Activated naive CD4-positive, alpha-beta T cell treated with anti-CD3 and anti-CD28 coated beads, Interleukin-2, amount 50 U/mL, for 72 hours (primary cell): ENCODE measurements around the gene SLC39A13. TPM values are rescaled to one million over a fixed set of nuclear protein-coding genes. Genes with fewer than 3 reads are reported as not detected.
A peak's percentile ranks its signal among the peaks of the same experiment; 100 is the strongest.
"Not testable (repeated sequence)": the region's sequence is repeated elsewhere in the genome, so short reads cannot be mapped to it uniquely, and the experiment has no call there.

Source experiments
- ATAC-seq, 2 donors: fragments of 150-1000 bp; cut with Tn5 transposase; 2 replicates each; pipeline ENCODE4 v1.10.0; 2021; ENCODE audit warnings: mild to moderate bottlenecking in 2 of 2, moderate library complexity in 2 of 2
- DNase-seq, 2 donors: peaks; one replicate each; pipeline ENCODE4 v3.0.0; 2021 to 2022; ENCODE audit warnings: low spot score in 2 of 2
- H3K27ac Mint-ChIP-seq, 2 donors: one replicate each; pipeline ENCODE4 v1.8.0; 2022; ENCODE audit warnings: mild to moderate bottlenecking in 2 of 2, mixed read lengths in 2 of 2
- H3K36me3 Mint-ChIP-seq, 2 donors: one replicate each; pipeline ENCODE4 v1.8.0; 2022; ENCODE audit warnings: mixed read lengths in 2 of 2
- H3K9me3 Mint-ChIP-seq, 2 donors: one replicate each; pipeline ENCODE4 v1.8.0; 2022; ENCODE audit warnings: mixed read lengths in 2 of 2
- total RNA-seq, 2 donors: library from RNA; stranded (reverse); gene quantifications; one replicate each; pipeline ENCODE4 v1.2.3, GENCODE V29; 2022

The SLC39A13 gene
- total RNA-seq, 2 donors from 2014 or later = 11.9 to 15.2 TPM

GRCh38 chr11:47449541-47449940 lies 41.2 kb downstream of the SLC39A13 start:
- ATAC-seq (no peak), DNase-seq (no peak)
- Mint-ChIP-seq H3K27ac (no peak overlapping the region), H3K36me3 (no peaks in the 10 kb centered on the region), H3K9me3 (no peaks in the 10 kb centered on the region)

GRCh38 chr11:47451436-47451835 lies 43.0 kb downstream of the SLC39A13 start:
- no peak overlapping the region for H3K27ac Mint-ChIP-seq
- H3K36me3 Mint-ChIP-seq = no peaks in the 10 kb centered on the region
- no peaks in the 10 kb centered on the region for H3K9me3 Mint-ChIP-seq
- no peak for ATAC-seq
- no peak for DNase-seq

DNA sequence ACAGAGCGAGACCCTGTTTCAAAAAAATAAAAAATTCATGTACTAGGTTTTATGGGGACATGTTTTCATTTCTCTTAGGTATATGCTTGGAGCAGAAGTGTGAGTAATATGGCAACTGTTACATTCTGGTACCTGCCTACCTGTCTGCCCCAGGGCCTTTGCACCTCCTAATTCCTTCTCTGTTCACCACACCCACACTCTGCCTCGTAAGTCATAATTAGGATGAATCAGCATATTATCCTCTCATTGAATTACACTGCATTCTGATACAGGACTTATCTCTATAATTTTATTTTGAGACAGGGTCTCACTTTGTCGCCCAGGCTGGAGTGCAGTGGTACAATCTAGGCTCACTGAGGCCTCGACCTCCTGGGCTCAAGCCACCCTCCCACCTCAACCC lies 43.6 kb downstream of the SLC39A13 start:
- H3K9me3 Mint-ChIP-seq = no peaks in the 10 kb centered on the region
- no peak for ATAC-seq
- DNase-seq = no peak
- no peaks in the 10 kb centered on the region for H3K36me3 Mint-ChIP-seq
- H3K27ac Mint-ChIP-seq = no peak overlapping the region

- H3K27ac Mint-ChIP-seq = no peak overlapping the region
- no peaks in the 10 kb centered on the region for H3K36me3 Mint-ChIP-seq
- no peak for ATAC-seq
- DNase-seq = no peak
- H3K9me3 Mint-ChIP-seq = no peaks in the 10 kb centered on the region
Measured at GRCh38 chr11:47453365-47453764, 45.0 kb downstream of the SLC39A13 start.

DNA sequence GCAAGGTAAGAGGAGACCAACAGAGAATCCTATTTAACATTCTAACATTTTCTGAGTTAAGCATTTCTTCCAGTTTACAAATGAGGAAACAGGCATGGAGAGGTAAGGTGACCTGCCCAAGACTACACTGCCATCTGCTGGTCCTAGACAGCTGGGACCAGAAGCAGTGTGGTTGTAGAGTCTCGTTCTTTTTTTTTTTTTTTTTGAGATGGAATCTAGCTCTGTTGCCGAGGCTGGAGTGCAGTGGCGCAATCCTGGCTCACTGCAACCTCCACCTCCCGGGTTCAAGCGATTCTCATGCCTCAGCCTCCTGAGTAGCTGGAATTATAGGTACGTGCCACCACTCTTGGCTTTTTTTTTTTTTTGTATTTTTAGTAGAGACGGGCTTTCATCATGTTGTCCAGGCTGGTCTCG lies 45.9 kb downstream of the SLC39A13 start:
- DNase-seq (peak; percentile 59 to 64), ATAC-seq (peak; percentile 84 to 98)
- H3K9me3 Mint-ChIP-seq, H3K36me3 Mint-ChIP-seq, H3K27ac Mint-ChIP-seq: not testable (repeated sequence)

- Mint-ChIP-seq H3K9me3 (no peaks in the 10 kb centered on the region), H3K36me3 (no peaks in the 10 kb centered on the region), H3K27ac (peak overlapping the region; percentile 29 to 57)
- no peak for DNase-seq
- ATAC-seq = no peak
Measured at GRCh38 chr11:47460571-47461235, 52.3 kb downstream of the SLC39A13 start.

- ATAC-seq = no peak
- Mint-ChIP-seq H3K9me3 (no peaks in the 10 kb centered on the region), H3K36me3 (no peaks in the 10 kb centered on the region), H3K27ac (peak overlapping the region in 1 of 2 donors; percentile 55)
- DNase-seq = no peak
Measured at GRCh38 chr11:47461876-47462275, 53.5 kb downstream of the SLC39A13 start.

GRCh38 chr11:47464483-47464882 lies 56.1 kb downstream of the SLC39A13 start:
- ATAC-seq (peak in 1 of 2 donors; percentile 22), DNase-seq (no peak)
- no peaks in the 10 kb centered on the region for H3K9me3 Mint-ChIP-seq
- peaks cover 0 to 4% of the 10 kb centered on the region in 2 donors for H3K36me3 Mint-ChIP-seq
- no peak overlapping the region for H3K27ac Mint-ChIP-seq

Other genes starting within 250 kb of the SLC39A13 start
- gene ARFGAP2, start 231.7 kb upstream of the SLC39A13 start, total RNA-seq = 100 to 1,000 TPM in 1 of 2 donors, 10 to 100 TPM in 1; 84.8 to 125 TPM
- 10 to 100 TPM; 10.5 to 17.1 TPM for gene PACSIN3, start 222.2 kb upstream of the SLC39A13 start, total RNA-seq
- gene DDB2, start 193.6 kb upstream of the SLC39A13 start, total RNA-seq = 100 to 1,000 TPM; 194 to 486 TPM
- gene ACP2, start 159.8 kb upstream of the SLC39A13 start, total RNA-seq = 10 to 100 TPM in 1 of 2 donors, 1 to 10 TPM in 1; 8.0 to 12.7 TPM
- gene NR1H3, start 150.6 kb upstream of the SLC39A13 start, total RNA-seq = 10 to 100 TPM in 1 of 2 donors, 1 to 10 TPM in 1; 6.9 to 11.1 TPM
- 100 to 1,000 TPM in 1 of 2 donors, 10 to 100 TPM in 1; 68.9 to 140 TPM for gene MADD, start 138.5 kb upstream of the SLC39A13 start, total RNA-seq
- gene MYBPC3, start 55.9 kb upstream of the SLC39A13 start, total RNA-seq = not detected
- under 1 TPM in 1 of 2 donors, not detected in 1; 0.20 TPM for gene SPI1, start 30.0 kb upstream of the SLC39A13 start, total RNA-seq
- gene PSMC3, start 17.8 kb downstream of the SLC39A13 start, total RNA-seq = 100 to 1,000 TPM; 126 to 134 TPM
- under 1 TPM in 1 of 2 donors, not detected in 1; 0.62 TPM for gene RAPSN, start 40.5 kb downstream of the SLC39A13 start, total RNA-seq
- gene CELF1, start 144.5 kb downstream of the SLC39A13 start, total RNA-seq = 100 to 1,000 TPM; 105 to 128 TPM
- gene PTPMT1, start 157.0 kb downstream of the SLC39A13 start, total RNA-seq = 10 to 100 TPM; 20.4 to 37.5 TPM
- gene KBTBD4, start 170.4 kb downstream of the SLC39A13 start, total RNA-seq = 10 to 100 TPM; 22.1 to 25.4 TPM
- gene NDUFS3, start 170.5 kb downstream of the SLC39A13 start, total RNA-seq = 100 to 1,000 TPM; 128 to 158 TPM
- gene FAM180B, start 178.1 kb downstream of the SLC39A13 start, total RNA-seq = under 1 TPM in 1 of 2 donors, not detected in 1; 0.18 TPM
- gene C1QTNF4, start 185.8 kb downstream of the SLC39A13 start, total RNA-seq = 1 to 10 TPM in 1 of 2 donors, under 1 TPM in 1; 0.49 to 1.2 TPM
- 100 to 1,000 TPM; 103 to 134 TPM for gene MTCH2, start 234.0 kb downstream of the SLC39A13 start, total RNA-seq